OCI-M1 (cell line): ENCODE data around the gene PLS3.
A peak's percentile ranks its signal among the peaks of the same experiment; 100 is the strongest.

Source experiments
- DNase-seq: peaks from one replicate; lab custom pipeline; 2025; lab: John Stamatoyannopoulos, UW

Gene PLS3

DNA sequence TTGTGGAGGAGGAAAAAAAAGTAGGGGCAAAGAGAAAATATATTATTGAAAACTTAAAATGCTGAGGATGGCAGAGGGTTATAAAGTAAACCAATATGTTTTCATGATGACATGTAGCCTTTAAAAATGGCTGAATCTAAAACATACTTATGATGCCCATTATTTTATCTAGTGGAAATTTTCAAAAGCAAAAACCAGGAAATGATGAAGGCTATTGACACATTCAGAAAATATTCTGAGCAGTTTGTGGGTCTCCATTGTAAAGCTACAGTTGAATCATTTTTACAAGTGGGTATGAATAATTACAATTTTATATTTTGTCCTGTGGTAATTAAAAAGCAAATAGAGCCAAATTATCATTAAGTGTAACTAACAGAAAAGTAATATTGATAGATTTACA lies 10.7 kb downstream of the PLS3 start:
- no peak for DNase-seq

DNA sequence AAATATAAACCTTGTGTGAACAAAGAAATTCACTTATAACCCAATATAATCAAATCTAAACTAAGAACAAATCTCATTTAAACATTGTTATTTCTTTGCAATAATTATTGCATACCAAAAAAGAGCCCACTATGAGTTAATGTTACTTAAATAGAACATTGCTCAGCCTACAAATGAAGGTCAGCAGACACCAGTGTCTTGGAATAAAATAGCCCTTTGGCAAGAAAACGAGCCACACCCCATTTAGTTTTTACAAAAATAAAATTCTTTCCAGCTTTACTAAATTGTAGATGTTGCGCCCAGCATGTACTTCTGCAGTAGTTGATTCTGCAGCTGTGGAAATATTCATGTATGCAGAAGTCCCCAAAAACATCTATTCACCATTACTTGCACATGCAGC lies 12.2 kb downstream of the PLS3 start:
- DNase-seq, result no peak

DNA sequence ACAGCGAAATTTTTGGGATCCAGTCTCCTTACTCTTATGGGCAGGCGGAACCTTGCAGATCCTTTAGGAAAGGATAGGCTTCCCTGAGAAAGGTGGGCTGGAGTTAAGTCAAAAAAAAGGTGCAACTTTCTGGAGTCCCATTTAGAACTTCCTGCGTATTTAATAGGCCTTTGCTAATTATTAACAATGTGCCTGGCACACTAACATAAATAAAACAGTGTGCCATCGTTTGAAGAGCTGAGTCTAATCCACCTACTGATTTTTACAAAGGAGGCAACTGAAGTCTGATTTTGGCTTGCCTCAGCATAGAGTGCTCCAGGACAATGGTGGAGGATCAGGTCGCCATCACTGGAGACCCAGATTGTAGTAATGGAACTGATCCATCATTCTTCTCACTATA lies 15.7 kb downstream of the PLS3 start:
- no peak for DNase-seq

DNA sequence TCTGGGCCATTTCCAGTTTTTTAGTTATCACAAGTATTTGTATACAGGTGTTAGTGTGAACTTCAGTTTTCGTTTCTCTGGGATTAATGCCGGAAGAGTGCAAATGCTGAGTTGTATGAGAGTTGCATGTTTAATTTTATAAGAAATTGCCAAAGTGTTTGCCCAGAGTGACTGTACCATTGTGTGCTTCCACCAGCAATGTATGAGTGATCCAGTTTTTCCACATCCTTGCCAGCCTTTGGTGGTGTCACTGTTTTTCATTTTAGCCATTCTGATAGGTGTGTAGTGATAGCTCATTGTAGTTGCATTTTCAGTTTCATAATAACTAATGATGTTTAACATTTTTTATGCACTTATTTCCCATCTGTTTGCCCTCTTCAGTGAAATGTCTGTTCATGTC lies 18.4 kb downstream of the PLS3 start:
- DNase-seq, result no peak

DNA sequence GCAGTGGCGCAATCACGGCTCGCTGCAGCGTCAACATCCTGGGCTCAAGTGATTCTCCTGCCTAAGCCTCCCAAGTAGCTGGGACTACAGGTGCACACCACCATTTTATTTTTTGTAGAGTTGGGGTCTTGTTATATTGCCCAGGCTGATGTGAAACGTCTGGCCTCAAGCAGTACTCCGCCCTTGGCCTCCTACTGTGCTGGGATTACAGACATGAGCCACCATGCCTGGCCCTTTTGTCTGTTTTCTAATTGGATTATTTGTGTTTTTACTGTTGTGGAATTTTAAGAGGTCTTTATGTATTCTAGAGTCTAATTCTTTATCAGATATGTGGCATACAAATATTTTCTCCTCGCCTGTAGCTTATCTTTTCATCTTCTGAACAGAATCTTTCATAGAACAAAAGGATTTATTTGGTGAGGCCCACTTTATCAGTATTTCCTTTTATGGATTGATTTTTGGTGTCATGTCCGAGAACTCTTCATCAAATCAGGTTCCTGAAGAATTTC lies 18.9 kb downstream of the PLS3 start:
- no peak for DNase-seq

DNA sequence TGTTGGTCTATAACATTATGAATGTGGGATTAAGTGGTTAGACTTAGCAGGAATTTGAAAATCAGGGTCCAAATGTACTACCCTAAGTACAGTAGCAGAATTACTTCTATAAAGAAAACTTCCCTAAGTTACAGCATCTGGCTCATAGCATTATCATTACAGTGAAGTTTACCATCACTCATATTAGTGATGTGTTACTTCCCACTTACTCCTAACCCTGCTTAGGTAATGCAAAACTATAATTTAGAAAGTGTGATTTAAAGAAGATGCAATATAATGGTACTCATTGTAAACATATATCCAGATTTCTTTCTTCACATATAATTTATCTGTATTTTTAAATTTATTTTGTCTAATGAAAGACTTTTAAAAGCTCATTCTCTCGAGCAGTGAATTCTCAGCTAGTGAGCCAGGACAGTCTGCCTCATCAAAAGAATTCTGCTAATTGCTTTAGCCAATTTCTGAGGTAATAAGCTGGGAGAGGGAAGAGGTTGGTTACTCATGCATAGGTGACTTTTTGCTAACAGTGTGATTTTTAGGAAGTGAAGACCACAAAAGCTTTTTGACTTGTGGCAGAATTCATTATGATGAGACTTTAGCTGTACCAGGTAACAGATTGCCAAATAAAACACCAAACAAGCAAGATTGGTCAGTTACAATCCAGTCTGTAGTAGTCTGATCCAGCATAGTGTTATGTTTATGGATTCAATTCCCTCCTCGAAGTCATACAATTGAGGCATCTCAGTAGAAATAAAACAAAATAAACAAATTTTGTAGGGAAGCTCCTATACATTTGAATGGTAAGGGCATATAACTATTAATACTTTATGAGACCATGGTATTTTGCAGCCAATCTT lies 21.0 kb downstream of the PLS3 start:
- DNase-seq, result no peak

DNA sequence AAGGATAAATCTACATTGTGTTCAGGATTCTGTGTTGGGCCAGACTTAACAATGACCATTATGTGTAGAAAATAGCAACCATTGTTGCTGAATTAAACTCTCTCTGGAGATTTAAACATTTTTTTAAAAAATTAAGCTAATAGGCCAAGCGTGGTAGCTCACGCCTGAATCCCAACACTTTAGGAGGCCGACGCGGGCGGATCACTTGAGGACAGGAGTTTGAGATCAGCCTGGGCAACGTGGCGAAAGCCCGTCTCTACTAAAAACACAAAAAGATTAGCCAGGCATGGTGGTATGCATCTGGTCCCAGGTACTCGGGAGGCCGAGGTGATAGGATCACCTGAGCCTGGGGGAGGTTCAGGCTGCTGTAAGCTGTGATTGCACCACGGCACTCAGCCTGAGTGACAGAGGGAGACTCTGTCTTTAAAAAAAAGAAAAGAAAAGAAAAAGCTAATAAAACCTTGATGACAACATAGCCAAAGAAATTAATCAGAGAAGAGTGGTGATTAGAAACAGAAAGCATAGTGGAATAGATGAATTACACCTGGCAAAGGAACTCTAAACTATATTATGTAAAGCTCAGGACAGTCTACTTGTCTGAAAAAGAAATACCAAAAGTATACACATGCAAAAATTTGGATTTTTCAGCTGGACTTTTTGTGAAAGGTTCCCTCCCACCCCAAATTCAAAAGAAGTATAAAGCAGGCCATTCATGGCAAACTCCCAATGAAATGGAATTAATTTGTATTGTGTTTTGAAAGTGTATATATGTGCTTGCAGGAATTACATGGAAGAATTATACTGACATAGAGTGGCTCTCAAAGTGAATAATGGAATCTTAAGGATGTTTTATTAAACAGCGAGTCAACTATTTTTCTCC lies 21.9 kb downstream of the PLS3 start:
- no peak for DNase-seq

DNA sequence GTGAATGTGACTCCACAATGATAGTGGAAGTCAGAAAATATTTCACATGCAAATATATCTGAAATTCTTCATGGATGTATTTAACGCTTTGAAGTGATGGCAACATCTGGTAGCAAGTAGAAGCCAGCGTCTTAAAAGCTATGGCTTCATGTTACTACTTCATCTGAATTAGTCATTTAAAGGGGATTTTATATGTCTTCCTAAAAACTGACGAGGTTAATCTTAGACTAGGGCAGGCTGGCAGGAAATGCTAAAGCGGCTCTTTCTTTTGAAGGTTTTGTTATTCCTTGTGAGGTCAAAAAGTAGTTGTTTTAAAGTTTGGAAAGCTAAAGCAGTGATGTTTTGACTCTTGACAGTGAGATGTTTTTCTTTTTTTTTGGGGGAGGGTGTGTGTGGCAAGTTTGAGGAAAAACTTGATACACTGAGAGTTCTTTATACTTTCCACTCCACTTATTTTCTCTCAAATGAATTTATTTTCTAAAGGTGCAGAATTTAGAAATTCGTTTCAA lies 22.6 kb downstream of the PLS3 start:
- DNase-seq, result no peak

DNA sequence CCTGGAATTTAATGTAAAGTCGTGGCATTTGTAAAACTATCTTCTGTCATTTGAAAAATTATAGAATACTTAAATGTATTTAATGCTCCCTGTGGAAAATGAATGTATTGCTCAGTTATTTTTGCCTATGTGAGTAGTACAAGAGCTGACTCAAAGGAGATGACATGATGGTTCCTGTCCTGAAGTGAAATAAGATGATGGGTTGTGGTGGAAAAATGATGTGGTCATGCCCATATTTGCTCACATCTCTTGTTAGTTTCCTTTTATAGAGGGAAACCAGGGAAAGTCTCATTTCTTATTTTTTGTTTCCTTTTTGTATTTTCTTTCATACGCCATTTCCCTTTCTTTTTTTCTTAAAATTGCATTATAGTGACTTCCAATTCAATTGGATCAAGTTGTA lies 23.7 kb downstream of the PLS3 start:
- peak; percentile 7 for DNase-seq

DNA sequence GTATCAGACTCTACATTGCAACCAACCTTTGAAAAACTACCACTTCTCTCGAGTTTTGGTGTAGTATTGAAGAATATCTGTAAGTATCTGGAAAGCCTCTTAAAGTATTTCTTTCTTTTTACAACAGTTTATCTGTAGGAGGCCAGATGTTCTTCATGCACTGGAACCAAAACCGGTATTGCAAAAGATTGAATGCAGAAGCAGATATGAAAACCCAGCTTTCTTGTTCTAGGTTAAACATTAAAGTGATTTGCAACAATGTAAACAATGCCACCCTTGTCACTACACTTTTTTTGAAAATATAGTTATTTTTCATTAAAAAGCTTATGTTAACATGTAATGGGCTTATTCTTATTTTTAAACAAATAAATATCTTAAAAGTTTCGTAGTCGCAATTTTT lies 27.2 kb downstream of the PLS3 start:
- peak; percentile 57 for DNase-seq

DNA sequence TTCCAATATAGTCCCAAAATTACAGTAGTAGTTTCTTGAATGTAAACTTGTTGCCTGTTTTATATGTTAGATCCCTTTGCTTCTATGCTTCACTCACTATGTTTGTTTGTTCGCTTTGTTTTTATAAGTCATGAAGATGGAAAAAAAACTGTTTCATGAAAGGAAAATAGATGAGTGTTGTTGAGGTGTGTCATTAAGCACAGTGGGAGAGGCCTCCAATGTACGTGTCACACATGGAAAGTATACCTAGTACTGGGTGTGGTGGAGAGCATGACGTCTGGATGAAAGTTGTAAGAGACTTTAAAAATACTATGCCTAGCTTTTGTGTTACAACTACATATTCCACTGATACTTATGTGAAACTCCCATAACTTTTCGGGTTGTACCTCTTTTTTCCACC lies 28.4 kb downstream of the PLS3 start:
- DNase-seq, result no peak

DNA sequence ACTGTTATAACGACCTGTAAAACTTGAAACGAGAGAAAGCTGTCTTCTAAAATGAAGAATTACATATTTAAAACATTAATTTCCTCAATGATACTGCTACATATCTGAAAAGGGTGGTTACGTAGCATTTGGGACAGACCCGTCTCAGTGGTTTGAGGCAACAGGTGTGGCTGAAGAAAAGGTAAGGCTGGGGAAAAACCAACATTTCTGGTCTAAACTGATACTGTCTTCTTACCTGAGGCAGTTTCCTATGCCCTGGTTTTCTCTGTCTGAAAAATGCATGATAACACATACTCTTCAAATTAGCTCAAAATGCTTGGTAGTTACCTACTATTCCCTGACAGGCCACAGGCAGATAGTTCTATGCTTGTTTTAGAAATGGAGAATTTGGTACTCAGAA lies 30.4 kb downstream of the PLS3 start:
- DNase-seq, result no peak

DNA sequence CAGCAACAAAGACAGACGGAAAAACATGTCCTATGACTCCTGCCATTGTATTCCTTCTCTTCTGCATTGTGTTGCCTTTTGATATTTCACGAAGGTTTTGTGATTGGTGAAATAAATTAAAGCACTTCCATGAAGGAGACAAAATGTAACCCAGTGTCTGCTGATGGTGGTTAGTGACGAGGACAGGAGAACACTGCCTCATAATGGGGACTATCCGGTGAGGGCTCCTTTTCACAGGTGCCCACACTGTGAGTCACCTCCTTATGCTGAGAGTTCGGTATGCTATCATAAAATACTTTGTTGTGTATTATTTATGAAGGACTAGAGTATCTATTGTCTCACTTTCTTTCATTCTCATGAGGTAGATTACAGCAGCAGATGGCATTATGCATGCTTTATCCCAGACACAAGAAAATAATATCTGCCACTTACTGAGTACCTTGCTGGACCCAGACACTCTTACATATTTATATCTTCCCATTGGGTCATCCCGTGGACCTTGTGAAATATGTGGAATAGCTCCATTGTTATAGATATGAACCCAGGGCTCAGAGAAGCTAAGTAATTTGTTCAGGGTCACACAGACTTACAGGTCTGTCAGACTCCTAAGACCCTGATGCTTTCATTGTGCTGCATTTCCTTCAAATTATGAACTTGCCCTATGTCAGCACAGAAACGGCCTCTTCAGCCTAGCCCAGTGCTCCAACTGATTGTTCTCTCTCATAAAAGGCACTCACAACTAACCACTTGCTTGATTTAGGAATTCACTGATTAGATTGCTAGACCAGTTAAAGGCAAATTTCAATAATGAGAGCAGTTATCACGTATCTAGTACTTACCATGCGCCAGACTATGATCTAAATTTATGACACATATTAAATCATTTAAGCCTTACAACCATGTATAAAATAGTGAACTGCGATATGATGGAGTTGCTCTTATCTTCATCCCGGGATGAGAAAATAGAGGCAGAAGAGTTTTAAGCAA lies 31.2 kb downstream of the PLS3 start:
- no peak for DNase-seq

DNA sequence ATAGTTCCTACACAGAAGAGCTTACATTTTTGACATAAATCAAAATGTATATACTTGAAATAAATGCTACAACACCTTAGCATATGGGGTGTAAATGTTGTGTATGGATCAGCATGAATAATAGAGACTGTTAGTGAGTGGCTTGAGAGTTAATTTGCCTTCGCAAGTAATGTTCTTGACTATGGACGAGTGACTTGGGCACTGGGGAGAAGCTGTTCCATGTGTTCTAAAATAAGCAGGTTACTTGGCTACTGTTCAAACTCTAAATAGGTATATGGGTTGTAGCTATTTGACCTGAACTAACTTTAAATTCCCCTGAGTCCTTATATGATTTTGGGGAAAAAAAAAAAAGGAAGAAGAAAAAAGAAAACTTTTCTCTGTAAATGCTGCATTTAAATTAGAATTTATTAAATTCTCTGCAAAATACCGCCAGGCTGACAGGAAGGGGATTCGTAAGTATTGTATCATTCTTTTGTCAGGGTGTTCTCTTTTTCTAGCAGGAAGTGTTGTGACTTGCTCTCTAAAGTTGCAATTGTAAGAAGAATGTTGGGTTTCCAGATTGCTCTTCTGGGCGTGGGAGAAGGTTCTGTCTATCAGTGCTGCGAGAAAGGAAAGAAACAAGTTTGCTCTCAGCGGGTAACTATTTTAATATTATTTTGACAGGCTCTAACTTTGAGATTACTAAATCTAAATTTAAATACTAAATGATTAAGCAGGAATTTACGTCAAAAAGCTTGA lies 32.2 kb downstream of the PLS3 start:
- DNase-seq, result peak; percentile 44

DNA sequence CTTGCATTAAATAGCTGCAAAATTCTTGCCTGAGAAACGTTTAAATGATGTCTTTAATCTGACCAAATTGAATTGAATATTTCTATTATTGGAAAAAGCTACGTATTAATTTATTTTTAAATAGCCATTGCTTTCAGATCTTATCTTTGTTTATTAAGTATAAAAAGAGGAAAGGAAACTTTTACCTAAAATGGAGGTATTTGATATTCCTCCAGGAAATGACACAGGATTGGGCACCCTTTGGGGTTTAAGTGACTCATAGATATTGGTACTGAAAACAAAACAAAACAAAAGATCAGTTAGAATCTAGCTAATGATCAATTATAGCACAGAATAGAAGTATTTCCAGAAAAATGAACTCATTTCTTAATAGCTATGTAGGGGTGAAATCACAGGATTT lies 34.1 kb downstream of the PLS3 start:
- DNase-seq, result no peak

DNA sequence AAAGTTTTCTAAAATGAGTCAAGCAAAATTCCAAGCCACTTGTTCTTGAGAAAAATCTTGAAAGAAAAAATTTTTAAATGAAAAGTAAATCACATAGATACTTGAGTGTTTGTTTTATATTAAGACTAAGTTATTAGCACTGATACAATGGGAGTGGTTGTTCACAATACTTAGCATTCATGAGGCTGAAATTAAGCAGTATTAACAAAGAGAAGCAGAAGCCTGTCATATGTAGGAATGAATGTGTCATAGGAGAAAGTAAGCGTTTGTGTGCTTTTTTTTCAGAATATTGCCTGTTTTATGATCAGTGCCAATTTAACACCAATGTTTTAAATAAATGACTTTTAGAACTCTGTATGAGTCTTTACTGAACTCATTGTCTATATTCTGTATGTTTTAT lies 37.6 kb downstream of the PLS3 start:
- DNase-seq, result no peak

DNA sequence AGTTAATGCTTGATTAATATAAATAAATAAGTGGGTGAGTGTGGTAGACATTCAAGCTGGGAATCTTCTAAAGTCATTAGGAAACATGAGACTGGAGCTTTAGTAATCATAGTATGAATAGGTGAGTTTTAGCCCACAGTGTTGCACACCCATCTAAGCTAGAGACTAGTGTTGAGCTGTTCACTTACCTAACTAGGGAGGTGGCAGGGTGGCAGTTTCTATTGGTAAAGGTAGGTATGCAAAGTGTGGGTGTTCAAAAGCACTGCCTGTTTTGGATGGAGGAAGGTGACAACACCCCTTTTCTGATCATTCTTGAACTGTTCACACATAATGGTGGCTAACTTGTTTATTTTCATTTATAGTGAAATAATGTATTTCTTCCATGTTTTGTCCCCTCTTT lies 41.3 kb downstream of the PLS3 start:
- DNase-seq, result no peak

DNA sequence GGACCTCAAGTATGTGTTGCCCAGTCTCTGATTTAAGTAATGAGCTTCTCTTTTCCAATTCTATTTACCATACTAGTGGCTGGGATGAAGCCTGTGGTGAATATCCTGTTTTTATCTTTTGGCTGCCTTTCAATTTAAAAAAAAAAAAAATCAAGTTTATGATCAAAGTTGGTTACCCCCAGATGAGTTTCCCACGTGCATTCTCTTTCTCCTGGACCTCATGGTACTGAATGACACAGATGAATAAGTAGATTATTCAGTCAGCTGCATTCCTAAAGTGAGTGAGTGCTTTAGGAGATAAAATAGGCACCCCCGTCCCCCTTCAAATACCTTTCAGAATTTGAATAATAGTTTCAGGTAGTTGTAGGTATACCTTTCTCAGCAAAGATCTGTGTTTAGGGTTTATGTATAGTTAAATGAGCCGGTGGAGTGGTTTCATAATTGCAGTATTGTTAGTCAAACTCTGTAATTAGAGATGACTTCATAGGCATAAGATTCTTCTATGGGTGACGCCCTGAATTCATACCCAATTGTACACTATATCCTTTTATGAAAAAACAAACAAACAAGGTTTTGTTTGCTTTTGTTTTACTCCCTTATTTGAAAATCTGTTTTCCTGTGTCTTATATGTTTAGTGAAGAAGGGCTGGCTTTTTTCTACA lies 41.9 kb downstream of the PLS3 start:
- DNase-seq, result no peak

DNA sequence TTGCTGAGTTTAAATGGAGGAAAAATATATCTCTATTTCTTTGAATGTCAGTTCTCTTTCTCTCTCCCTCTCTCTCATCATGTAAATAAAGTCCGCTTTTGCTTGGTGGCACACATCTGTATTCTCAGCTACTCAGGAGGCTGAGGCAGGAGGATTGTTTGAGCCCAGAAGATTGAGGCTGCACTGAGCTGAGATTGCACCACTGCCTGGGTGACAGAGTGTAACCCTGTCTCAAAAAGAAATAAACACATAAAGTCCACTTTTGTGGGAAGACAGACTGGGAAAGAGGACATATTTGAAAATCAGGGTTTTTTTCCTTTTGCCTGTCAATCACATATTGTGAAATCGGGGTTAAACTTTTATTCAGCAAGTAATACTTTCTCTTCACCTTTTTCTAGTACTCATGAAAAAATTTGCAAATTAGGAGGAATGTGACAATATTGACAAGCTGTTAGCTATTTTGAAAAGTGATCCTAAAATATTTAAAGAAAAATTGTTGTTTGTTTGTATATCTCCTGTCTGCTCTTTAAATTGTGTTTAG lies 42.6 kb downstream of the PLS3 start:
- DNase-seq, result no peak

DNA sequence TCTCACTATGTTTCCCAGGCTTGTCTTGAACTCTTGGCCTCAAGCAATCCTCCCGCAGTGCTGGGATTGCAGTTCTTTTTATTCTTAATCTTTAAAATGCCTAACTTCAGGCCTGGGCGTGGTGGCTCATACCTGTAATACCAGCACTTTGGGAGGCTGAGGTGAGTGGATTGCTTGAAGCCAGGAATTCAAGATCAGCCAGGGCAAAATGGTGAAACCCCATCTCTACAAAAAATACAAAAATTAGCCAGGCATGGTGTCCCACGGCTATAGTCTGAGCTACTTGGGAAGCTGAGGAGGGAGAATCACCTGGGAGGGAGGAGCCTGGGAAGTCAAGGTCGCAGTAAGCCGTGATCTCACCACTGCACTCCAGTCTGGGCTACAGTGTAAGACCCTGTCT lies 45.9 kb downstream of the PLS3 start:
- DNase-seq, result no peak
